ENCODE measurements around the gene KRI1. TPM values are rescaled to one million over a fixed set of nuclear protein-coding genes. Genes with fewer than 3 reads are reported as not detected.

Gene KRI1
- total and polyA plus RNA-seq, 2 experiments from 2014 or later = 23.8 to 43.2 TPM

- TF ChIP-seq, protein P1, sequence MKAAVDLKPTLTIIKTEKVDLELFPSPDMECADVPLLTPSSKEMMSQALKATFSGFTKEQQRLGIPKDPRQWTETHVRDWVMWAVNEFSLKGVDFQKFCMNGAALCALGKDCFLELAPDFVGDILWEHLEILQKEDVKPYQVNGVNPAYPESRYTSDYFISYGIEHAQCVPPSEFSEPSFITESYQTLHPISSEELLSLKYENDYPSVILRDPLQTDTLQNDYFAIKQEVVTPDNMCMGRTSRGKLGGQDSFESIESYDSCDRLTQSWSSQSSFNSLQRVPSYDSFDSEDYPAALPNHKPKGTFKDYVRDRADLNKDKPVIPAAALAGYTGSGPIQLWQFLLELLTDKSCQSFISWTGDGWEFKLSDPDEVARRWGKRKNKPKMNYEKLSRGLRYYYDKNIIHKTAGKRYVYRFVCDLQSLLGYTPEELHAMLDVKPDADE (IDR thresholded peaks at IDR 0.05) = no peak
- TF ChIP-seq, protein P2, sequence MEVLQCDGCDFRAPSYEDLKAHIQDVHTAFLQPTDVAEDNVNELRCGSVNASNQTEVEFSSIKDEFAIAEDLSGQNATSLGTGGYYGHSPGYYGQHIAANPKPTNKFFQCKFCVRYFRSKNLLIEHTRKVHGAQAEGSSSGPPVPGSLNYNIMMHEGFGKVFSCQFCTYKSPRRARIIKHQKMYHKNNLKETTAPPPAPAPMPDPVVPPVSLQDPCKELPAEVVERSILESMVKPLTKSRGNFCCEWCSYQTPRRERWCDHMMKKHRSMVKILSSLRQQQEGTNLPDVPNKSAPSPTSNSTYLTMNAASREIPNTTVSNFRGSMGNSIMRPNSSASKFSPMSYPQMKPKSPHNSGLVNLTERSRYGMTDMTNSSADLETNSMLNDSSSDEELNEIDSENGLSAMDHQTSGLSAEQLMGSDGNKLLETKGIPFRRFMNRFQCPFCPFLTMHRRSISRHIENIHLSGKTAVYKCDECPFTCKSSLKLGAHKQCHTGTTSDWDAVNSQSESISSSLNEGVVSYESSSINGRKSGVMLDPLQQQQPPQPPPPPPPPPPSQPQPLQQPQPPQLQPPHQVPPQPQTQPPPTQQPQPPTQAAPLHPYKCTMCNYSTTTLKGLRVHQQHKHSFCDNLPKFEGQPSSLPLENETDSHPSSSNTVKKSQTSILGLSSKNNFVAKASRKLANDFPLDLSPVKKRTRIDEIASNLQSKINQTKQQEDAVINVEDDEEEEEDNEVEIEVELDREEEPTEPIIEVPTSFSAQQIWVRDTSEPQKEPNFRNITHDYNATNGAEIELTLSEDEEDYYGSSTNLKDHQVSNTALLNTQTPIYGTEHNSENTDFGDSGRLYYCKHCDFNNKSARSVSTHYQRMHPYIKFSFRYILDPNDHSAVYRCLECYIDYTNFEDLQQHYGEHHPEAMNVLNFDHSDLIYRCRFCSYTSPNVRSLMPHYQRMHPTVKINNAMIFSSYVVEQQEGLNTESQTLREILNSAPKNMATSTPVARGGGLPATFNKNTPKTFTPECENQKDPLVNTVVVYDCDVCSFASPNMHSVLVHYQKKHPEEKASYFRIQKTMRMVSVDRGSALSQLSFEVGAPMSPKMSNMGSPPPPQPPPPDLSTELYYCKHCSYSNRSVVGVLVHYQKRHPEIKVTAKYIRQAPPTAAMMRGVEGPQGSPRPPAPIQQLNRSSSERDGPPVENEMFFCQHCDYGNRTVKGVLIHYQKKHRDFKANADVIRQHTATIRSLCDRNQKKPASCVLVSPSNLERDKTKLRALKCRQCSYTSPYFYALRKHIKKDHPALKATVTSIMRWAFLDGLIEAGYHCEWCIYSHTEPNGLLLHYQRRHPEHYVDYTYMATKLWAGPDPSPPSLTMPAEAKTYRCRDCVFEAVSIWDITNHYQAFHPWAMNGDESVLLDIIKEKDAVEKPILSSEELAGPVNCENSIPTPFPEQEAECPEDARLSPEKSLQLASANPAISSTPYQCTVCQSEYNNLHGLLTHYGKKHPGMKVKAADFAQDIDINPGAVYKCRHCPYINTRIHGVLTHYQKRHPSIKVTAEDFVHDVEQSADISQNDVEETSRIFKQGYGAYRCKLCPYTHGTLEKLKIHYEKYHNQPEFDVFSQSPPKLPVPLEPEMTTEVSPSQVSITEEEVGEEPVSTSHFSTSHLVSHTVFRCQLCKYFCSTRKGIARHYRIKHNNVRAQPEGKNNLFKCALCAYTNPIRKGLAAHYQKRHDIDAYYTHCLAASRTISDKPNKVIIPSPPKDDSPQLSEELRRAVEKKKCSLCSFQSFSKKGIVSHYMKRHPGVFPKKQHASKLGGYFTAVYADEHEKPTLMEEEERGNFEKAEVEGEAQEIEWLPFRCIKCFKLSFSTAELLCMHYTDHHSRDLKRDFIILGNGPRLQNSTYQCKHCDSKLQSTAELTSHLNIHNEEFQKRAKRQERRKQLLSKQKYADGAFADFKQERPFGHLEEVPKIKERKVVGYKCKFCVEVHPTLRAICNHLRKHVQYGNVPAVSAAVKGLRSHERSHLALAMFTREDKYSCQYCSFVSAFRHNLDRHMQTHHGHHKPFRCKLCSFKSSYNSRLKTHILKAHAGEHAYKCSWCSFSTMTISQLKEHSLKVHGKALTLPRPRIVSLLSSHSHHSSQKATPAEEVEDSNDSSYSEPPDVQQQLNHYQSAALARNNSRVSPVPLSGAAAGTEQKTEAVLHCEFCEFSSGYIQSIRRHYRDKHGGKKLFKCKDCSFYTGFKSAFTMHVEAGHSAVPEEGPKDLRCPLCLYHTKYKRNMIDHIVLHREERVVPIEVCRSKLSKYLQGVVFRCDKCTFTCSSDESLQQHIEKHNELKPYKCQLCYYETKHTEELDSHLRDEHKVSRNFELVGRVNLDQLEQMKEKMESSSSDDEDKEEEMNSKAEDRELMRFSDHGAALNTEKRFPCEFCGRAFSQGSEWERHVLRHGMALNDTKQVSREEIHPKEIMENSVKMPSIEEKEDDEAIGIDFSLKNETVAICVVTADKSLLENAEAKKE (CRISPR knock-in tag; IDR thresholded peaks at IDR 0.05) = no peak
- TF ChIP-seq EZH2 (IDR thresholded peaks at IDR 0.05; ENCODE audit: low read depth, unreplicated experiment) = no peak
These were observed 37.5 kb upstream of the KRI1 start (continued) for GRCh38 chr19:10603084-10603872.

DNA sequence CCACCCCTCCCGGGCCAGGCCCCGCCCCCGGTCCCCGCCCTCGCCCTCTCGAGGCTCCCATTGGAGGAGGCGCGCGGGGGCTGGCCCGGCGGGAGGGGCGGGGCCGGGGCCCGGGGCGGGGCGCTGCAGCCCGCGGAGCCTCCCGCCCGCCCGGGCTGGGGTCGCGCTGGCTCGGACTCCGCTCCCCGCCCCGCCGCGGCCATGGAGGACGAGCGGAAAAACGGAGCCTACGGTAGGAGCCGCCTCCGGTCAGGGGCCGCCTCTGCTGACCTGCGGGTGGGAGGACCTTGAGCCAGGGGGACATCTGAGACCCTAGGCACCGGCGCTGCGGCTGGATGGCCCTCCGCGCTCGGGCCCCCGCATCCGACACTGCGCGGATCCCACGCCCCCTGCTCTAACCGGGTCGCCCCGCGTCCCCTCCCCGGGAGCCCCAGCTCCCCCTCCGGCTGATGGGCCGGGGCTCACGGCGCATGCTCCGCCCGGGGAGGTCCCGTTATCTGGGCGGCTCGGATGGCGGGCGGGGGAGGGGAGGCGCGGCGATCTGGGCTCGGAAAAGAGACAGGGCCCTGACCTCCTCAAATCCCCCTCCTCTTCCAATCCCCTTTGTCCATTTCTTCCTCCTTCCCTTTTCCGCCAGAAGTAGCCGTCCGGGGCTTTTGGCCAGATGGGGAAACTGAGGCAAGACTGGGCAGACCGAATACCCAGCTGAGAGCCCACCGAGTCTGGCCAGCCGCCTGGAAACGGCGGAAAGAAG lies 36.7 kb upstream of the KRI1 start:
- Mint-ChIP-seq H3K27ac (no peak overlapping the region), H3K36me3 (ENCODE audit: low read depth) (no peaks in the 10 kb centered on the region; the same call in 2 of the 3 replicates), H3K9me3 (no peaks in the 10 kb centered on the region), H3K4me3 (peak overlapping the region; percentile 83), H3K27me3 (ENCODE audit: insufficient read depth, low read depth, poor library complexity) (peaks cover 6% of the 10 kb centered on the region), H3K4me1 (peaks cover 17% of the 10 kb centered on the region)
- Histone ChIP-seq H3K9me2 (ENCODE audit: insufficient read depth) (no peaks in the 10 kb centered on the region), H3K4me2 (peak overlapping the region; percentile 100), H2AFZ (peak overlapping the region; percentile 91), H3F3A (replicated peaks; ENCODE audit: low read depth) (peaks cover 19% of the 10 kb centered on the region; the same call in 1 of the 2 replicates), H3K79me2 (replicated peaks; ENCODE audit: insufficient read depth) (peaks cover 13% of the 10 kb centered on the region), H3K4me3 (peak overlapping the region; percentile 93), H4K20me1 (replicated peaks; ENCODE audit: insufficient read depth) (no peaks in the 10 kb centered on the region), H3K27me3 (ENCODE audit: insufficient read depth) (no peaks in the 10 kb centered on the region), H3K27ac (ENCODE audit: low read depth) (peak overlapping the region; percentile 68; the same call in 1 of the 2 replicates), H3K4me1 (ENCODE audit: insufficient read depth) (peaks cover 12% of the 10 kb centered on the region), H3K36me3 (ENCODE audit: insufficient read depth) (no peaks in the 10 kb centered on the region)
- TF ChIP-seq, protein P2 (CRISPR knock-in tag; IDR thresholded peaks at IDR 0.05) = no peak
- TF ChIP-seq EZH2 (IDR thresholded peaks at IDR 0.05; ENCODE audit: low read depth, unreplicated experiment) = no peak
- peak; percentile 76 for TF ChIP-seq POLR2AphosphoS5 (IDR thresholded peaks at IDR 0.05; ENCODE audit: low read depth)
- DNase-seq (ENCODE audit: low spot score) (peak; percentile 91), ATAC-seq (peak; percentile 87)

All from GM23338 (cell line).